Measurements from ENCODE around the gene PTPRU.

- TF ChIP-seq NFRKB (IDR thresholded peaks at IDR 0.05) (no peak), PKNOX1 (IDR thresholded peaks at IDR 0.05) (no peak), TARDBP (IDR thresholded peaks at IDR 0.05) (no peak), HDGF (IDR thresholded peaks at IDR 0.05; ENCODE audit: borderline replicate concordance) (no peak), FOXA1 (IDR thresholded peaks at IDR 0.05) (no peak), FOXK2 (IDR thresholded peaks at IDR 0.05) (no peak), LEF1 (IDR thresholded peaks at IDR 0.05; ENCODE audit: borderline replicate concordance) (no peak), FOXM1 (IDR thresholded peaks at IDR 0.05; ENCODE audit: borderline replicate concordance) (no peak)
Observed at GRCh38 chr1:29284286-29284960, 48.1 kb downstream of the PTPRU start.

All from HEK293T (cell line).